ENCODE data around the gene BOD1.

The BOD1 gene

GRCh38 chr5:173570321-173571090 lies 45.9 kb downstream of the BOD1 start:
- TF ChIP-seq RAD21 (IDR thresholded peaks at IDR 0.05; ENCODE audit: low read depth) = no peak
- TF ChIP-seq NFIC (IDR thresholded peaks at IDR 0.05) = no peak
- TF ChIP-seq CEBPB (IDR thresholded peaks at IDR 0.05) = no peak
- no peak for TF ChIP-seq TAF1 (IDR thresholded peaks at IDR 0.05; ENCODE audit: low read depth)
- TF ChIP-seq YY1 (IDR thresholded peaks at IDR 0.05; ENCODE audit: low read depth) = no peak
- no peak for TF ChIP-seq REST (IDR thresholded peaks at IDR 0.05; ENCODE audit: low read depth)
- TF ChIP-seq CREB1 (IDR thresholded peaks at IDR 0.05; ENCODE audit: low read depth) = no peak
- TF ChIP-seq ZBTB7A (IDR thresholded peaks at IDR 0.05; ENCODE audit: low read depth) = no peak
- no peak for TF ChIP-seq USF1 (IDR thresholded peaks at IDR 0.05)

GRCh38 chr5:173568703-173569102 lies 47.7 kb downstream of the BOD1 start:
- TF ChIP-seq USF1 (IDR thresholded peaks at IDR 0.05) (no peak), TCF12 (IDR thresholded peaks at IDR 0.05; ENCODE audit: low read depth) (no peak), YY1 (IDR thresholded peaks at IDR 0.05; ENCODE audit: low read depth) (no peak), RAD21 (IDR thresholded peaks at IDR 0.05; ENCODE audit: low read depth) (no peak), REST (IDR thresholded peaks at IDR 0.05; ENCODE audit: low read depth) (no peak), FOXM1 (IDR thresholded peaks at IDR 0.05; ENCODE audit: borderline replicate concordance, low read depth) (no peak)

- TF ChIP-seq EP300 (IDR thresholded peaks at IDR 0.05; ENCODE audit: borderline replicate concordance) = no peak
- TF ChIP-seq CEBPB (IDR thresholded peaks at IDR 0.05) = no peak
- no peak for TF ChIP-seq REST (IDR thresholded peaks at IDR 0.05; ENCODE audit: low read depth)
- TF ChIP-seq TEAD4 (IDR thresholded peaks at IDR 0.05) = no peak
- TF ChIP-seq EGR1 (IDR thresholded peaks at IDR 0.05) = no peak
- TF ChIP-seq TAF1 (IDR thresholded peaks at IDR 0.05; ENCODE audit: low read depth) = no peak
- TF ChIP-seq TCF12 (IDR thresholded peaks at IDR 0.05; ENCODE audit: low read depth) = no peak
Observed at GRCh38 chr5:173568128-173568527, 48.3 kb downstream of the BOD1 start.

GRCh38 chr5:173567548-173567947 lies 48.9 kb downstream of the BOD1 start:
- TF ChIP-seq TAF1 (IDR thresholded peaks at IDR 0.05; ENCODE audit: low read depth) (no peak), USF1 (IDR thresholded peaks at IDR 0.05) (no peak), MAX (IDR thresholded peaks at IDR 0.05) (no peak), EP300 (IDR thresholded peaks at IDR 0.05; ENCODE audit: borderline replicate concordance) (no peak), ZBTB7A (IDR thresholded peaks at IDR 0.05; ENCODE audit: low read depth) (no peak), CREB1 (IDR thresholded peaks at IDR 0.05; ENCODE audit: low read depth) (no peak), TCF12 (IDR thresholded peaks at IDR 0.05; ENCODE audit: low read depth) (no peak), NFIC (IDR thresholded peaks at IDR 0.05) (no peak)
